Immature natural killer cell (primary cell): ENCODE measurements around the gene EMC8. TPM values are rescaled to one million over a fixed set of nuclear protein-coding genes. Genes with fewer than 3 reads are reported as not detected.

Experiments used
- DNase-seq, 3 donors: peaks; one replicate each; pipeline ENCODE4 v3.0.0; 2022; ENCODE audit warnings: mixed read lengths in 1 of 3
- H3K27ac Mint-ChIP-seq, 6 donors: one replicate each; pipeline ENCODE4 v1.8.0; 2020; ENCODE audit warnings: mixed read lengths in 6 of 6, mild to moderate bottlenecking in 5 of 6, inconsistent platforms in 4 of 6, moderate library complexity in 3 of 6
- H3K27me3 Mint-ChIP-seq, 3 donors: one replicate each; pipeline ENCODE4 v1.8.0; 2020 to 2021; ENCODE audit warnings: low read depth in 3 of 3, mild to moderate bottlenecking in 3 of 3, mixed read lengths in 3 of 3, moderate library complexity in 3 of 3, inconsistent platforms in 1 of 3
- H3K36me3 Mint-ChIP-seq, 3 donors: one replicate each; pipeline ENCODE4 v1.8.0; 2020; ENCODE audit warnings: mixed read lengths in 3 of 3, inconsistent platforms in 2 of 3, mild to moderate bottlenecking in 2 of 3
- H3K4me1 Mint-ChIP-seq, 2 donors: one replicate each; pipeline ENCODE4 v1.8.0; 2020; ENCODE audit warnings: inconsistent platforms in 2 of 2, mild to moderate bottlenecking in 2 of 2, mixed read lengths in 2 of 2, moderate library complexity in 1 of 2
- H3K4me3 Mint-ChIP-seq, 5 donors: one replicate each; pipeline ENCODE4 v1.8.0; 2020; ENCODE audit warnings: mild to moderate bottlenecking in 5 of 5, mixed read lengths in 5 of 5, inconsistent platforms in 3 of 5, moderate library complexity in 3 of 5
- H3K9me3 Mint-ChIP-seq, 6 donors: one replicate each; pipeline ENCODE4 v1.8.0; 2020; ENCODE audit warnings: mild to moderate bottlenecking in 6 of 6, mixed read lengths in 6 of 6, inconsistent platforms in 4 of 6, moderate library complexity in 3 of 6
- polyA plus RNA-seq, 3 donors: library from polyadenylated mRNA; unstranded; fragments of 300-500 nt; fragmentation: Illumina TruSeq; gene quantifications; one replicate each; pipeline ENCODE4 v1.2.3, GENCODE V29; 2021

The EMC8 gene
- polyA plus RNA-seq, 3 donors from 2014 or later, result 25.4 to 34.6 (median 26.1) TPM

- H3K9me3 Mint-ChIP-seq, result no peaks in the 10 kb centered on the region
- DNase-seq, result no peak
- no peaks in the 10 kb centered on the region for H3K36me3 Mint-ChIP-seq
- H3K4me3 Mint-ChIP-seq, result no peak overlapping the region
- peaks cover 4 to 6% (median 5%) of the 10 kb centered on the region in 3 donors for H3K27me3 Mint-ChIP-seq
- H3K4me1 Mint-ChIP-seq, result peaks cover 0 to 6% of the 10 kb centered on the region in 2 donors
- no peak overlapping the region for H3K27ac Mint-ChIP-seq
These were observed 37.5 kb downstream of the EMC8 start for GRCh38 chr16:85761861-85762260.

- Mint-ChIP-seq H3K4me1 (peaks cover 0 to 6% of the 10 kb centered on the region in 2 donors), H3K4me3 (no peak overlapping the region), H3K9me3 (no peaks in the 10 kb centered on the region), H3K36me3 (no peaks in the 10 kb centered on the region), H3K27me3 (peaks cover 4 to 5% (median 5%) of the 10 kb centered on the region in 3 donors), H3K27ac (no peak overlapping the region)
- peak in 2 of 3 donors; percentile 12 to 15 for DNase-seq
These were observed 39.5 kb downstream of the EMC8 start for GRCh38 chr16:85759631-85760419.

DNA sequence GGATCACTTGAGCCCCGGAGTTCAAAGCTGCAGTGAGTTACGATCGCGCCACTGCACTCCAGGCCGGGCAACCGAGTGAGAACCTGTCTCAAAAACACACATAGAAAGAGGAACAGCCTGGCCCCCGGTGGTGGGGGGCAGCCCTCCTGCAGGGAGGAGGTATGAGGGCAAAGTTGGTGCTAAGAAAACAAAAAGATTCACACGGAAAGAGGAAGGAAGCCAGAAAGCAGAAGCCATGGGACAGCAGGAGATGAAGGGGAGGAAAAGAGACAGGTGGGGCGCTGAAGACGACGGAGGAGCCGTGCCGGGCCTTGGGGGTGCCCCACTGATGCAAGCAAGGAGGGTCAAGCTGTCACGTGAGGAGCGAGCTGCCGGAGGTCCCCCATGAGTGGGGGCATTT lies 40.2 kb downstream of the EMC8 start:
- Mint-ChIP-seq H3K9me3 (no peaks in the 10 kb centered on the region), H3K36me3 (no peaks in the 10 kb centered on the region), H3K27me3 (peaks cover 4 to 8% (median 5%) of the 10 kb centered on the region in 3 donors), H3K4me3 (no peak overlapping the region), H3K4me1 (peaks cover 0 to 6% of the 10 kb centered on the region in 2 donors), H3K27ac (peak overlapping the region in 1 of 6 donors; percentile 25)
- no peak for DNase-seq

GRCh38 chr16:85757341-85757822 lies 42.0 kb downstream of the EMC8 start:
- no peak overlapping the region for H3K4me3 Mint-ChIP-seq
- H3K27ac Mint-ChIP-seq, result no peak overlapping the region
- no peaks in the 10 kb centered on the region for H3K9me3 Mint-ChIP-seq
- peaks cover 0 to 8% (median 3%) of the 10 kb centered on the region in 3 donors for H3K27me3 Mint-ChIP-seq
- no peak for DNase-seq
- H3K4me1 Mint-ChIP-seq, result peaks cover 0 to 6% of the 10 kb centered on the region in 2 donors
- H3K36me3 Mint-ChIP-seq, result no peaks in the 10 kb centered on the region

DNA sequence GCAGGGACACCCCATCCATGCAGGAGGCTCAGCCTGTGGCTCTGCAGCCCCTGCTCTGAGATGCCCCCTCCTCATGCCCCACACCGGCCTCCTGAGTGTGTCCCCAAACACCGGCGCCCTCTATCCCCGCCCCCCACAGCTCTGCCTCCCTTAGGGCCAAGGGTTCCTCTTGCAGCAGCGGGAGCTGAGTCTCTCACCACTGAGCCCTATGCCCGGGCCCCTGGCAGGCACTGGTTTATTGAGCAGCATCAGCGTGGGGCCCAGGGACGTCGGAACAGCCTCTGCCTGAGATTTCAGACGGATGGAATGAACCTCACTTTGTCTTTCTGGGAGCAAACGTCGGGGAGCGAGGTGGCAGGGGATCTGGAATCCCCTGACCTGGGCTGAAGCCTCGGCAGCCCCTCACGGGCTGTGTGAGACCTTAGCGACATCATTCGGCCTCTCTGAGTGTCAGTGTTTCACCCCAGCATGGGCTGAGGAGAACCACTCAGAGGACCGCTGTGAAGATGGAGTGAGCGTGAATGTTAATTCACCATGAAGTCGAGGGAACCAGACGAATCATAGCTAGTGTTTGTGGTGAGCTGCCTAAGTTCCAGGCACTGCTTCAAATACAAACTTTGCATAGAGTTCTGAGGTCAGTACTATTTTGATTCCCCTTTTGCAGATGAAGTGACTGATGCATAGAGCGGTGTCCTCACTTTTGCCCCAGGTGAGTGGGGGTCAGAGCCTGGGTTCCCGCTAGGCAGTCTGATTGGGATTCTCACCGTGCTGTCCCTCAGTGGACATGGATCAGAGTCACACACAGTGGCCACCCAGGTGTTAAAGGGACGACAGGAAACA lies 43.2 kb downstream of the EMC8 start:
- H3K36me3 Mint-ChIP-seq, result no peaks in the 10 kb centered on the region
- H3K27ac Mint-ChIP-seq, result no peak overlapping the region
- H3K4me3 Mint-ChIP-seq, result no peak overlapping the region
- peaks cover 0 to 6% of the 10 kb centered on the region in 2 donors for H3K4me1 Mint-ChIP-seq
- no peaks in the 10 kb centered on the region for H3K9me3 Mint-ChIP-seq
- no peak for DNase-seq
- H3K27me3 Mint-ChIP-seq, result peaks cover 3 to 4% (median 4%) of the 10 kb centered on the region in 3 donors

- H3K4me3 Mint-ChIP-seq, result no peak overlapping the region
- no peak for DNase-seq
- H3K27me3 Mint-ChIP-seq, result peaks cover 5 to 6% (median 5%) of the 10 kb centered on the region in 3 donors
- H3K36me3 Mint-ChIP-seq, result no peaks in the 10 kb centered on the region
- H3K4me1 Mint-ChIP-seq, result peaks cover 4 to 12% of the 10 kb centered on the region in 2 donors
- no peak overlapping the region for H3K27ac Mint-ChIP-seq
- H3K9me3 Mint-ChIP-seq, result no peaks in the 10 kb centered on the region
These were observed 44.9 kb downstream of the EMC8 start for GRCh38 chr16:85754413-85754812.

- peaks cover 4 to 9% of the 10 kb centered on the region in 2 donors for H3K4me1 Mint-ChIP-seq
- peaks cover 2 to 5% (median 5%) of the 10 kb centered on the region in 3 donors for H3K27me3 Mint-ChIP-seq
- no peak overlapping the region for H3K4me3 Mint-ChIP-seq
- no peak overlapping the region for H3K27ac Mint-ChIP-seq
- H3K9me3 Mint-ChIP-seq, result no peaks in the 10 kb centered on the region
- no peaks in the 10 kb centered on the region for H3K36me3 Mint-ChIP-seq
- DNase-seq, result no peak
These were observed 45.4 kb downstream of the EMC8 start for GRCh38 chr16:85753976-85754375.

DNA sequence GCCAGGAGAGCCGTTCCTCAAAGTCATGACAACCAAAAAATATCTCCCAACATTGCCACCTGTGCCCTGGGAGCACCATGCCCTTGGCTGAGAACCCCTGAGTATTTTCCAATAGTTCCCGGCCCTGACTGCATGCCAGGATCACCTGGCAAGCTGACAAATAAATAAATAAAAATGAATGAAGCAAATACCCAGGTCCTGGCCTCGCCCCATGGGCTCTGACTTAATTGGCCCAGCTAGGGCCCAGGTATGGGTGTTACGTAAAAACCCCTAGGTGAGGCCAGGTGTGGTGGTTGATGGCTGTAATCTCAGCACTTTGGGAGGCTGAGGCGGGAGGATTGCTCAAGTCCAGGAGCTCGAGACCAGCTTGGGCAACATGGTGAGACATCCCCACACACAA lies 45.8 kb downstream of the EMC8 start:
- H3K27ac Mint-ChIP-seq, result no peak overlapping the region
- H3K4me3 Mint-ChIP-seq, result peak overlapping the region in 1 of 5 donors; percentile 33
- no peak for DNase-seq
- peaks cover 4 to 5% of the 10 kb centered on the region in 2 donors for H3K4me1 Mint-ChIP-seq
- H3K27me3 Mint-ChIP-seq, result peaks cover 2 to 7% (median 5%) of the 10 kb centered on the region in 3 donors
- H3K36me3 Mint-ChIP-seq, result no peaks in the 10 kb centered on the region
- H3K9me3 Mint-ChIP-seq, result no peaks in the 10 kb centered on the region

DNA sequence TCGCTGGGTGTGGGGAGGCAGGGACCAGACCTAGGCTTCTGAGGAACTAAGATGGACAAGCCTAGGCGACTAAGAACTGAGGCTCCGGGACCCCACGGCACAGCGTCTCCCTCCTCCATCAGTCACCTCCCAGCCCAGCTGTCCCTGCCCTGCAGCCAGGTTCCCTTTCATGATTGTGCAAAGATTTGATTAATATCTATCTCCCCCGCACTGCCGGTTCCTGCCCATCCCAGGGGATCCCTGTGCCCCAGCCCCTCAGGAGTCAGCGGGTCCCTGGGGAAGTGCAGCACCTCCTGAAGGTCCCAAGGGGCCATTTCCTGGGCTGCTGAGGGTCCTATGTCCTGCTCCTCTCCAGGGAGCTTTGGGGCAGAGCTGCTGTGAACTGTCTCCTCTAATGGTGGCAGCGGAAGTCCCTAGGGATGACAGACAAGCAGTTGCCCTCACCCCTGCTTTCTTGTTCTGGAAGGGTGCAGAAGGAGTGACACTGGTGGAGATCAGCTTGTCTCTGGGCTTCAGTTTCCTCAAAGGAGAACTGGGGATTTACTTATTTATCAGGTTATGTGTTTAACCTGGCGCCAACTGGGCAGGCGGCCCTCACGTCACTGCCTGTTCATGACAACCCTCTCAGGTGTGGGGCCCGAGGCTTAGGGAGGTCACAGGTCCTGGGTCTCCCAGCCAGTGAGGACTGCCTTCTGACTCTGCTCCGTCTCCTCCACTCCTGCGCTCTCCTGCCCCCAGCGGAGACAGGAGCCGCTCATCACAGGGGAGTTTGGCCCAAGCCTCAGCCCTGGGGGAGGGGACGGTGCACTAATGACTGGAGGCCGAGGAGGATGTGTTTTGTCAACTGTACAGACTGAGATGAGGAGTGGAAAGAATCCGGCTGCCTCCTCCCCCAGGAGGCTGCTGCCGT lies 46.6 kb downstream of the EMC8 start:
- Mint-ChIP-seq H3K4me1 (peaks cover 4 to 5% of the 10 kb centered on the region in 2 donors), H3K27me3 (peaks cover 4 to 8% (median 5%) of the 10 kb centered on the region in 3 donors), H3K4me3 (no peak overlapping the region), H3K27ac (no peak overlapping the region), H3K9me3 (no peaks in the 10 kb centered on the region), H3K36me3 (no peaks in the 10 kb centered on the region)
- DNase-seq, result no peak

- peaks cover 4 to 5% of the 10 kb centered on the region in 2 donors for H3K4me1 Mint-ChIP-seq
- peaks cover 4 to 8% (median 5%) of the 10 kb centered on the region in 3 donors for H3K27me3 Mint-ChIP-seq
- no peak overlapping the region for H3K27ac Mint-ChIP-seq
- H3K9me3 Mint-ChIP-seq, result no peaks in the 10 kb centered on the region
- H3K36me3 Mint-ChIP-seq, result no peaks in the 10 kb centered on the region
- DNase-seq, result no peak
- H3K4me3 Mint-ChIP-seq, result peak overlapping the region in 2 of 5 donors; percentile 44 to 55
These were observed 47.4 kb downstream of the EMC8 start for GRCh38 chr16:85751698-85752501.

- peak within 1 kb of the TSS; percentile 72 to 87 (median 82) for H3K4me3 Mint-ChIP-seq
- H3K27ac Mint-ChIP-seq, result no peak within 1 kb of the TSS
- peaks cover 4 to 5% of the 10 kb centered on the region in 2 donors for H3K4me1 Mint-ChIP-seq
These were observed 48.3 kb downstream of the EMC8 start, which contains the start of gene C16orf74 for GRCh38 chr16:85750827-85751697. TSS of gene C16orf74 (minus strand) at chr16:85751096. CDS start at chr16:85735217, 15,879 bp downstream.

More at GRCh38 chr16:85750827-85751697, 48.3 kb downstream of the EMC8 start, which contains the start of gene C16orf74:
- no peaks in the 10 kb centered on the region for H3K36me3 Mint-ChIP-seq
- H3K9me3 Mint-ChIP-seq, result no peaks in the 10 kb centered on the region
- DNase-seq, result peak in 1 of 3 donors; percentile 16
- H3K27me3 Mint-ChIP-seq, result peaks cover 4 to 8% (median 5%) of the 10 kb centered on the region in 3 donors
